ENCODE data around the gene AGR2. TPM values are rescaled to one million over a fixed set of nuclear protein-coding genes. Genes with fewer than 3 reads are reported as not detected.

The AGR2 gene
- polyA plus RNA-seq, 3 donors, result not detected

- Mint-ChIP-seq H3K27me3 (ENCODE audit: low read depth in 3 of 3) (peaks cover 0 to 2% (median 0%) of the 10 kb centered on the region in 3 donors), H3K9me3 (no peaks in the 10 kb centered on the region), H3K36me3 (no peaks in the 10 kb centered on the region), H3K27ac (no peak overlapping the region), H3K4me1 (no peaks in the 10 kb centered on the region), H3K4me3 (no peak overlapping the region)
- no peaks in the 10 kb centered on the region for H4K20me1 ChIP-seq (ENCODE audit: insufficient read depth, low read length)
- no peaks in the 10 kb centered on the region for H3K27me3 ChIP-seq (ENCODE audit: control insufficient read depth in 2 of 2, insufficient read depth in 2 of 2, low read length in 2 of 2)
- H3K79me2 ChIP-seq (ENCODE audit: insufficient read depth, low read length), result no peaks in the 10 kb centered on the region
- no peak overlapping the region for H3K9ac ChIP-seq (ENCODE audit: insufficient read depth, low read length, poor library complexity, severe bottlenecking)
- no peaks in the 10 kb centered on the region for H3K36me3 ChIP-seq (replicated peaks in 1 of 2; ENCODE audit: control insufficient read depth in 1 of 2, insufficient read depth in 2 of 2, low read length in 2 of 2)
- H3K4me3 ChIP-seq (replicated peaks in 1 of 3; ENCODE audit: low read depth in 2 of 3, low read length in 3 of 3), result no peak overlapping the region
- intact Hi-C loops (cut with micrococcal nuclease), result no loop called here
- no peaks in the 10 kb centered on the region for H3K9me3 ChIP-seq (replicated peaks in 1 of 2; ENCODE audit: control insufficient read depth in 1 of 2, insufficient read depth in 1 of 2, low read length in 2 of 2)
- no peak overlapping the region for H3K4me2 ChIP-seq (replicated peaks; ENCODE audit: extremely low read depth, low read length, poor library complexity, severe bottlenecking)
- H2AFZ ChIP-seq (ENCODE audit: insufficient read depth, low read depth, low read length, poor library complexity, severe bottlenecking), result no peak overlapping the region
- DNase-seq, result no peak
- WGBS (ENCODE audit: insufficient coverage), result no CpG with 5 or more reads among the region's 1 CpG
- no peak for TF ChIP-seq CTCF (IDR thresholded peaks at IDR 0.05)
- no peaks in the 10 kb centered on the region for H3K4me1 ChIP-seq (ENCODE audit: control insufficient read depth in 1 of 2, insufficient read depth in 2 of 2, low read length in 2 of 2)
- H3K27ac ChIP-seq (ENCODE audit: low read depth in 1 of 2, low read length in 2 of 2), result no peak overlapping the region
These were observed 19.5 kb downstream of the AGR2 start for GRCh38 chr7:16785321-16785720.

GRCh38 chr7:16780596-16780995 lies 24.2 kb downstream of the AGR2 start:
- no peak overlapping the region for H3K4me2 ChIP-seq (replicated peaks; ENCODE audit: extremely low read depth, low read length, poor library complexity, severe bottlenecking)
- H3K36me3 ChIP-seq (replicated peaks in 1 of 2; ENCODE audit: control insufficient read depth in 1 of 2, insufficient read depth in 2 of 2, low read length in 2 of 2), result no peaks in the 10 kb centered on the region
- DNase-seq, result no peak
- no peaks in the 10 kb centered on the region for H3K79me2 ChIP-seq (ENCODE audit: insufficient read depth, low read length)
- H3K9me3 ChIP-seq (replicated peaks in 1 of 2; ENCODE audit: control insufficient read depth in 1 of 2, insufficient read depth in 1 of 2, low read length in 2 of 2), result no peaks in the 10 kb centered on the region
- Mint-ChIP-seq H3K27me3 (ENCODE audit: low read depth in 3 of 3) (peaks cover 0 to 2% (median 0%) of the 10 kb centered on the region in 3 donors), H3K4me3 (no peak overlapping the region), H3K36me3 (no peaks in the 10 kb centered on the region), H3K27ac (no peak overlapping the region), H3K4me1 (peaks cover 2% of the 10 kb centered on the region), H3K9me3 (no peaks in the 10 kb centered on the region)
- no peak for TF ChIP-seq CTCF (IDR thresholded peaks at IDR 0.05)
- H3K4me1 ChIP-seq (ENCODE audit: control insufficient read depth in 1 of 2, insufficient read depth in 2 of 2, low read length in 2 of 2), result no peaks in the 10 kb centered on the region
- no peaks in the 10 kb centered on the region for H3K27me3 ChIP-seq (ENCODE audit: control insufficient read depth in 2 of 2, insufficient read depth in 2 of 2, low read length in 2 of 2)
- intact Hi-C loops (cut with micrococcal nuclease), result no loop called here
- no CpG with 5 or more reads among the region's 1 CpG for WGBS (ENCODE audit: insufficient coverage)
- H4K20me1 ChIP-seq (ENCODE audit: insufficient read depth, low read length), result no peaks in the 10 kb centered on the region
- no peak overlapping the region for H2AFZ ChIP-seq (ENCODE audit: insufficient read depth, low read depth, low read length, poor library complexity, severe bottlenecking)
- H3K4me3 ChIP-seq (replicated peaks in 1 of 3; ENCODE audit: low read depth in 2 of 3, low read length in 3 of 3), result no peak overlapping the region
- no peak overlapping the region for H3K27ac ChIP-seq (ENCODE audit: low read depth in 1 of 2, low read length in 2 of 2)
- no peak overlapping the region for H3K9ac ChIP-seq (ENCODE audit: insufficient read depth, low read length, poor library complexity, severe bottlenecking)
